ENCODE data around the gene PTPN9.

DNA sequence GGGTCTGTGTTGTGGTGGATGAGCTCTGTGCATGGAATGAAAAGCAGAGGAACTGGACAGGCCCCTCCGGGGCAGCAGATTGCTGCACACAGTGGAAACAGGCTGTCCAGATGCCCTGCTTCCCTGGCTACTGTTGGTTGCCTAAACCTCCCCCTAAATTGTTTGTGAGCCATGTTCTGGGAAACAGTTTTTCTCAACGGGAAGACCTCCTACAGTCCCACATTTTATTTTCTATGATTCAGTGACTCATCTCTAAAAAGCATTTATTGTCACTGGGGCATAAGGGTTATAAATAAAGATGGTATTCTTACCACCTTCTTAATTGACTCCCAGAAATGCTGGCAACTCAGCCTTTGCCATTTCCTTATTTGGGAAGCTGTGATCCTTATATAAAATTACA is 20.3 kb upstream of the PTPN9 start:
- TF ChIP-seq ZBTB38 (CRISPR knock-in tag; IDR thresholded peaks at IDR 0.05) = no peak
- TF ChIP-seq, protein P1, sequence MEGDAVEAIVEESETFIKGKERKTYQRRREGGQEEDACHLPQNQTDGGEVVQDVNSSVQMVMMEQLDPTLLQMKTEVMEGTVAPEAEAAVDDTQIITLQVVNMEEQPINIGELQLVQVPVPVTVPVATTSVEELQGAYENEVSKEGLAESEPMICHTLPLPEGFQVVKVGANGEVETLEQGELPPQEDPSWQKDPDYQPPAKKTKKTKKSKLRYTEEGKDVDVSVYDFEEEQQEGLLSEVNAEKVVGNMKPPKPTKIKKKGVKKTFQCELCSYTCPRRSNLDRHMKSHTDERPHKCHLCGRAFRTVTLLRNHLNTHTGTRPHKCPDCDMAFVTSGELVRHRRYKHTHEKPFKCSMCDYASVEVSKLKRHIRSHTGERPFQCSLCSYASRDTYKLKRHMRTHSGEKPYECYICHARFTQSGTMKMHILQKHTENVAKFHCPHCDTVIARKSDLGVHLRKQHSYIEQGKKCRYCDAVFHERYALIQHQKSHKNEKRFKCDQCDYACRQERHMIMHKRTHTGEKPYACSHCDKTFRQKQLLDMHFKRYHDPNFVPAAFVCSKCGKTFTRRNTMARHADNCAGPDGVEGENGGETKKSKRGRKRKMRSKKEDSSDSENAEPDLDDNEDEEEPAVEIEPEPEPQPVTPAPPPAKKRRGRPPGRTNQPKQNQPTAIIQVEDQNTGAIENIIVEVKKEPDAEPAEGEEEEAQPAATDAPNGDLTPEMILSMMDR (CRISPR knock-in tag; IDR thresholded peaks at IDR 0.05) = no peak
- no peak for TF ChIP-seq MYNN (CRISPR knock-in tag; IDR thresholded peaks at IDR 0.05; ENCODE audit: low read depth)
- no peak for TF ChIP-seq ZNF121 (CRISPR knock-in tag; IDR thresholded peaks at IDR 0.05)

All from HepG2 (cell line).